Forelimb muscle (tissue), 1 donor: ENCODE data around the gene CHORDC1. TPM values are rescaled to one million over a fixed set of nuclear protein-coding genes. Genes with fewer than 3 reads are reported as not detected.
"Not testable (repeated sequence)": the region's sequence is repeated elsewhere in the genome, so short reads cannot be mapped to it uniquely, and the experiment has no call there.

Experiments used
- DNase-seq: peaks from one replicate; pipeline ENCODE4 v3.0.0-alpha.2; 2013; ENCODE audit warnings: low read depth
- polyA plus RNA-seq: library from polyadenylated mRNA; unstranded; fragments of 120-200 nt; gene quantifications from one replicate; pipeline ENCODE4 v1.2.1, GENCODE V29; 2013; ENCODE audit not compliant: insufficient read length

The CHORDC1 gene
- 38.4 TPM for polyA plus RNA-seq

GRCh38 chr11:90222459-90223247 lies at the start of gene CHORDC1:
TSS of gene CHORDC1 (minus strand) at chr11:90223049. CDS start at chr11:90222954, 95 bp downstream.
- DNase-seq: peak; percentile 67

GRCh38 chr11:90257158-90257525 lies 34.3 kb upstream of the CHORDC1 start:
- no peak for DNase-seq

- no peak for DNase-seq
These were observed 33.7 kb upstream of the CHORDC1 start for GRCh38 chr11:90256404-90257157.

- DNase-seq: no peak
These were observed 31.2 kb upstream of the CHORDC1 start for GRCh38 chr11:90254065-90254464.

- no peak for DNase-seq
These were observed 29.2 kb upstream of the CHORDC1 start for GRCh38 chr11:90252053-90252452.

GRCh38 chr11:90251599-90251998 lies 28.8 kb upstream of the CHORDC1 start:
- DNase-seq: no peak

GRCh38 chr11:90250970-90251369 lies 28.1 kb upstream of the CHORDC1 start:
- no peak for DNase-seq

GRCh38 chr11:90246468-90246867 lies 23.6 kb upstream of the CHORDC1 start:
- DNase-seq: no peak

GRCh38 chr11:90243534-90243933 lies 20.7 kb upstream of the CHORDC1 start:
- DNase-seq: no peak

GRCh38 chr11:90242894-90243416 lies 20.1 kb upstream of the CHORDC1 start:
- no peak for DNase-seq

GRCh38 chr11:90241414-90241813 lies 18.6 kb upstream of the CHORDC1 start:
- no peak for DNase-seq

- DNase-seq: not testable (repeated sequence)
These were observed 17.3 kb upstream of the CHORDC1 start for GRCh38 chr11:90239967-90240636.

GRCh38 chr11:90237004-90237403 lies 14.2 kb upstream of the CHORDC1 start:
- DNase-seq: no peak

- DNase-seq: no peak
These were observed 12.7 kb upstream of the CHORDC1 start for GRCh38 chr11:90235526-90235925.

GRCh38 chr11:90234977-90235376 lies 12.1 kb upstream of the CHORDC1 start:
- DNase-seq: no peak

- DNase-seq: no peak
These were observed 6.9 kb upstream of the CHORDC1 start for GRCh38 chr11:90229791-90230190.

GRCh38 chr11:90228056-90228455 lies 5.2 kb upstream of the CHORDC1 start:
- no peak for DNase-seq

- DNase-seq: no peak
These were observed 368 bp upstream of the CHORDC1 start for GRCh38 chr11:90223248-90223585.

- DNase-seq: no peak
These were observed 918 bp downstream of the CHORDC1 start for GRCh38 chr11:90221803-90222458.

- DNase-seq: no peak
These were observed 2.5 kb downstream of the CHORDC1 start for GRCh38 chr11:90220391-90220790.

GRCh38 chr11:90219438-90219837 lies 3.4 kb downstream of the CHORDC1 start:
- DNase-seq: no peak

- DNase-seq: no peak
These were observed 4.2 kb downstream of the CHORDC1 start for GRCh38 chr11:90218606-90219005.
